HepG2 (cell line): ENCODE measurements around the gene TM4SF4. TPM values are rescaled to one million over a fixed set of nuclear protein-coding genes. Genes with fewer than 3 reads are reported as not detected.
A peak's percentile ranks its signal among the peaks of the same experiment; 100 is the strongest.

Experiments
- ATAC-seq: fragments of 200-7000 bp; cut with Tn5 transposase; 3 replicates; pipeline ENCODE4 v1.9.1; 2020; ENCODE audit warnings: mild to moderate bottlenecking, moderate library complexity
- BruUV-seq: library from RNA; stranded (reverse); fragments of 400-500 nt; replicated peaks from 2 replicates; lab custom pipeline; 2021; lab: Mats Ljungman, UMichigan
- CTCF ChIA-PET: fragments of 300-600 bp; formaldehyde crosslinking; extraction: SDS; loops from one replicate; lab custom pipeline; 2021; ENCODE audit warnings: low total read pairs, inconsistent platforms, low intra/inter-chr PET ratio; lab: Yijun Ruan, JAX
- POLR2A ChIA-PET: fragments of 350-600 bp; sonication (Branson Sonifier 250); formaldehyde crosslinking; loops from one replicate; lab custom pipeline; 2020; ENCODE audit warnings: antibody characterized with exemption, inconsistent platforms; lab: Yijun Ruan, JAX
- DNase-seq: peaks from one replicate; pipeline ENCODE4 v3.0.0-alpha.2; 2015; ENCODE audit warnings: low spot score
- FAIRE-seq: peaks from 3 replicates; lab custom pipeline; 2011; peaks lifted over from hg19 to GRCh38; lab: Jason Lieb, UNC
- H2AFZ ChIP-seq: one replicate; pipeline ENCODE4 v1.6.1; 2011; ENCODE audit warnings: low read length, inconsistent platforms
- H3K27ac ChIP-seq: fragments of 300-600 bp; 3 replicates; pipeline ENCODE4 v1.8.0; 2011; ENCODE audit warnings: mixed run types, mild to moderate bottlenecking, mixed read lengths, low read length, inconsistent platforms; ENCODE audit not compliant: insufficient read depth; ENCODE audit errors: extremely low read length
- H3K27me3 ChIP-seq, 2 experiments: fragments of 200-600 bp in 1 of 2; 2 replicates in 1 of 2; 3 replicates in 1 of 2; pipeline versions ENCODE4 v1.6.0 to v1.8.0; 2011; ENCODE audit warnings: low read length in 2 of 2, mild to moderate bottlenecking in 2 of 2, moderate library complexity in 2 of 2, inconsistent platforms in 1 of 2; ENCODE audit not compliant: insufficient read depth in 2 of 2, control insufficient read depth in 1 of 2
- H3K36me3 ChIP-seq, 2 experiments: fragments of 200-600 bp in 1 of 2; replicated peaks in 1 of 2; 2 replicates in 1 of 2; 3 replicates in 1 of 2; pipeline versions ENCODE4 v1.5.1 to v1.8.0; 2011; ENCODE audit warnings: low read length in 2 of 2, inconsistent platforms in 1 of 2; ENCODE audit not compliant: insufficient read depth in 2 of 2, control insufficient read depth in 1 of 2
- H3K4me1 ChIP-seq: 2 replicates; pipeline ENCODE4 v1.5.1; 2012; ENCODE audit warnings: low read length, inconsistent platforms; ENCODE audit not compliant: insufficient read depth
- H3K4me2 ChIP-seq: 2 replicates; pipeline ENCODE4 v1.6.0; 2011; ENCODE audit warnings: low read depth, low read length, inconsistent platforms
- H3K4me3 ChIP-seq, 3 experiments: fragments of 200-600 bp in 1 of 3; sonication (generic), shearing (Covaris generic) in 1 of 3; replicated peaks in 1 of 3; 2 replicates each; pipeline ENCODE4 v1.5.1; 2011 to 2016; ENCODE audit warnings: low read length in 3 of 3, inconsistent platforms in 2 of 3, low read depth in 2 of 3, mild to moderate bottlenecking in 2 of 3, control low read depth in 1 of 3, mixed read lengths in 1 of 3; ENCODE audit not compliant: insufficient read depth in 1 of 3
- H3K79me2 ChIP-seq: one replicate; pipeline ENCODE4 v1.6.1; 2011; ENCODE audit warnings: low read length, inconsistent platforms; ENCODE audit not compliant: insufficient read depth
- H3K9ac ChIP-seq: 2 replicates; pipeline ENCODE4 v1.6.0; 2011; ENCODE audit warnings: mild to moderate bottlenecking, low read depth, low read length, inconsistent platforms; ENCODE audit not compliant: insufficient read depth
- H3K9me3 ChIP-seq: 2 replicates; pipeline ENCODE4 v1.5.1; 2012; ENCODE audit warnings: mild to moderate bottlenecking, low read length
- H4K20me1 ChIP-seq: 2 replicates; pipeline ENCODE4 v1.6.0; 2011; ENCODE audit warnings: inconsistent platforms, mild to moderate bottlenecking, low read length, moderate library complexity; ENCODE audit not compliant: insufficient read depth
- CEBPB ChIP-seq: IDR thresholded peaks from 2 replicates; pipeline ENCODE4 v1.6.1; 2011; ENCODE audit warnings: low read depth, low read length, improper control_type of control experiment, borderline replicate concordance
- EP300 ChIP-seq, 3 experiments: sonication (generic) in 1 of 3; formaldehyde crosslinking in 1 of 3; IDR thresholded peaks; 2 replicates each; pipeline versions ENCODE4 v1.5.1 to v1.6.1; 2011 to 2020; ENCODE audit warnings: low read depth in 2 of 3, low read length in 2 of 3, borderline replicate concordance in 1 of 3, improper control_type of control experiment in 1 of 3, mild to moderate bottlenecking in 1 of 3, missing genetic modification reagents in 1 of 3, moderate library complexity in 1 of 3
- MAFK ChIP-seq, 2 experiments: IDR thresholded peaks in 1 of 2; conservative IDR thresholded peaks in 1 of 2; 2 replicates each; pipeline ENCODE4 v1.6.1; 2011; ENCODE audit warnings: improper control_type of control experiment in 2 of 2, low read length in 2 of 2
- NCOA1 ChIP-seq: sonication (generic); formaldehyde crosslinking; IDR thresholded peaks from 2 replicates; pipeline ENCODE4 v1.9.0; 2021; ENCODE audit warnings: missing genetic modification reagents
- RBM39 ChIP-seq: fragments of 200-400 bp; formaldehyde crosslinking; IDR thresholded peaks from one replicate; pipeline ENCODE4 v1.6.1; 2018; ENCODE audit warnings: antibody characterized with exemption, mild to moderate bottlenecking, low read depth, low read length; ENCODE audit not compliant: poor library complexity, severe bottlenecking
- SUZ12 ChIP-seq: fragments of 150-350 bp; IDR thresholded peaks from 2 replicates; pipeline ENCODE4 v1.6.1; 2014; ENCODE audit warnings: low read depth, low read length
- ZNF256 ChIP-seq: sonication (generic); formaldehyde crosslinking; conservative IDR thresholded peaks from 2 replicates; pipeline ENCODE4 v1.4.0; 2020; ENCODE audit warnings: missing genetic modification reagents
- ZNF274 ChIP-seq: sonication (generic); formaldehyde crosslinking; IDR thresholded peaks from 2 replicates; pipeline ENCODE4 v1.5.1; 2020; ENCODE audit warnings: mild to moderate bottlenecking, missing genetic modification reagents
- ZNF34 ChIP-seq: sonication (generic); formaldehyde crosslinking; IDR thresholded peaks from 2 replicates; pipeline ENCODE4 v1.4.0; 2020; ENCODE audit warnings: mild to moderate bottlenecking, missing genetic modification reagents, borderline replicate concordance
- ZNF567 ChIP-seq: sonication (generic); formaldehyde crosslinking; IDR thresholded peaks from 2 replicates; pipeline ENCODE4 v1.8.1; 2023; ENCODE audit warnings: mild to moderate bottlenecking, missing genetic modification reagents, borderline replicate concordance
- ZNF703 ChIP-seq: sonication (generic); formaldehyde crosslinking; IDR thresholded peaks from 2 replicates; pipeline ENCODE4 v1.5.1; 2020; ENCODE audit warnings: missing genetic modification reagents, mild to moderate bottlenecking, moderate library complexity, borderline replicate concordance
- ZNF776 ChIP-seq: sonication (generic); formaldehyde crosslinking; IDR thresholded peaks from 2 replicates; pipeline ENCODE4 v1.4.0; 2020; ENCODE audit warnings: mild to moderate bottlenecking, missing genetic modification reagents
- ZNF781 ChIP-seq: sonication (generic); formaldehyde crosslinking; IDR thresholded peaks from 2 replicates; pipeline ENCODE4 v1.5.1; 2020; ENCODE audit warnings: borderline replicate concordance, mild to moderate bottlenecking, missing genetic modification reagents; ENCODE audit errors: not compliant biosample characterization
- WGBS: methylation state at CpG from one replicate; pipeline ENCODE4 v1.1.6; 2017; ENCODE audit warnings: low lambda C conversion rate; 5-methylcytosine and 5-hydroxymethylcytosine counted together
- in situ Hi-C: cut with HindIII; loops from 2 replicates; pipeline ENCODE4 v1.10.0; 2017; ENCODE audit warnings: low pct_unique_long_range_greater_than_20kb; ENCODE audit not compliant: extremely low pct_ligation_motif_present
- intact Hi-C: fragments of 100-400 bp; cut with micrococcal nuclease; formaldehyde crosslinking; loops from one replicate; pipeline ENCODE4 v1.10.0; 2022; ENCODE audit not compliant: unreplicated experiment
- polyA plus RNA-seq, 8 experiments: library from polyadenylated mRNA; depleted of rRNA in 3 of 8; stranded (reverse) in 7 of 8; unstranded in 1 of 8; fragments of >200 nt; fragmentation: Illumina TruSeq in 4 of 8; extraction: Trizol in 4 of 8; gene quantifications; 2 replicates each; pipeline versions ENCODE4 v1.2.1 to v1.2.3, GENCODE V29; 2011 to 2016; ENCODE audit warnings: low read depth in 4 of 8, missing spikeins in 1 of 8, mixed read lengths in 1 of 8; ENCODE audit not compliant: insufficient read depth in 1 of 8
- total RNA-seq, 5 experiments: library from RNA; depleted of rRNA; stranded (reverse); fragments of >200 nt; fragmentation: Illumina TruSeq; extraction: Trizol; gene quantifications; 2 replicates each; pipeline ENCODE4 v1.2.3, GENCODE V29; 2016; ENCODE audit warnings: low read depth in 1 of 5
- TF ChIP-seq, protein P1 (sequence below): IDR thresholded peaks from 2 replicates; pipeline ENCODE4 v1.4.0; 2020; ENCODE audit warnings: mild to moderate bottlenecking, missing genetic modification reagents
- TF ChIP-seq, protein P2 (sequence below), 2 experiments: fragments of 450-650 bp in 1 of 2; sonication (generic) in 1 of 2; formaldehyde crosslinking; IDR thresholded peaks; 2 replicates each; pipeline versions ENCODE4 v1.5.0 to v1.8.0; 2020 to 2022; ENCODE audit warnings: mild to moderate bottlenecking in 1 of 2, missing genetic modification reagents in 1 of 2

TM4SF4 gene
- total and polyA plus RNA-seq, 2 of the 13 experiments (the other 11 are each of a cell fraction or from before 2014, with no cell fraction given) = 0.63 to 0.95 TPM

DNA sequence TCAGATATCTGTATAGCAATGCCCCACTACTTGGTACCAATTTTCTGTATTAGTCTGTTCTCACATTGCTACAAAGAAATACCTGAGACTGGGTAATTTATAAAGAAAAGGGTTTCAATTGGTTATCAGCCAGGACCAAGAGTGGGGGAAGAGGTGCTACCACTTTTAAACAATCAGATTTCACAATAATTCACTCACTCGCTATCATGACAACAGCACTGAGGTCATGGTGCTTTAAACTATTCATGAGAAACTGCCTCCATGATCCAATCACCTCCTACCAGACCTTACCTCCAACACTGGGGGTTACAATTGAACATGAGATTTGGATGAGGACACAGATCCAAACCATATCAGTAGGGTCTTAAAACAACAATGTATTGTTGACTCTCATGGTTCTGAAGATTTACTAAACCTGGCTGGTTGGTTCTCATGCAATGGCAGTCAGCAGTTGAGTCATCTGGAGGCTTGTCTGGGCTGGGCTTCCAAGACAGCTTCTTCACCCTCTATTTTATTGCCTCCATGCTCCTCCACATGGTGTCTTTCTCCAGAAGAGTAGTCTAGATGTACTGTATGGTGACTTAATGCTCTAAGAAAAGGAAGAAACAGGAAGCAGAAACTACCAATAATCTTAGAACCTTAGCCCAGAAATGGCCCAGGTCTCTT is 21.2 kb upstream of the TM4SF4 start:
- POLR2A ChIA-PET = no interaction called here
- H3K9me3 ChIP-seq = peaks cover 21% of the 10 kb centered on the region
- no peak for ATAC-seq
- no peak for TF ChIP-seq ZNF256
- no peak for TF ChIP-seq ZNF703 (CRISPR knock-in tag)
- TF ChIP-seq NCOA1 (CRISPR knock-in tag) = no peak
- TF ChIP-seq, protein P1, sequence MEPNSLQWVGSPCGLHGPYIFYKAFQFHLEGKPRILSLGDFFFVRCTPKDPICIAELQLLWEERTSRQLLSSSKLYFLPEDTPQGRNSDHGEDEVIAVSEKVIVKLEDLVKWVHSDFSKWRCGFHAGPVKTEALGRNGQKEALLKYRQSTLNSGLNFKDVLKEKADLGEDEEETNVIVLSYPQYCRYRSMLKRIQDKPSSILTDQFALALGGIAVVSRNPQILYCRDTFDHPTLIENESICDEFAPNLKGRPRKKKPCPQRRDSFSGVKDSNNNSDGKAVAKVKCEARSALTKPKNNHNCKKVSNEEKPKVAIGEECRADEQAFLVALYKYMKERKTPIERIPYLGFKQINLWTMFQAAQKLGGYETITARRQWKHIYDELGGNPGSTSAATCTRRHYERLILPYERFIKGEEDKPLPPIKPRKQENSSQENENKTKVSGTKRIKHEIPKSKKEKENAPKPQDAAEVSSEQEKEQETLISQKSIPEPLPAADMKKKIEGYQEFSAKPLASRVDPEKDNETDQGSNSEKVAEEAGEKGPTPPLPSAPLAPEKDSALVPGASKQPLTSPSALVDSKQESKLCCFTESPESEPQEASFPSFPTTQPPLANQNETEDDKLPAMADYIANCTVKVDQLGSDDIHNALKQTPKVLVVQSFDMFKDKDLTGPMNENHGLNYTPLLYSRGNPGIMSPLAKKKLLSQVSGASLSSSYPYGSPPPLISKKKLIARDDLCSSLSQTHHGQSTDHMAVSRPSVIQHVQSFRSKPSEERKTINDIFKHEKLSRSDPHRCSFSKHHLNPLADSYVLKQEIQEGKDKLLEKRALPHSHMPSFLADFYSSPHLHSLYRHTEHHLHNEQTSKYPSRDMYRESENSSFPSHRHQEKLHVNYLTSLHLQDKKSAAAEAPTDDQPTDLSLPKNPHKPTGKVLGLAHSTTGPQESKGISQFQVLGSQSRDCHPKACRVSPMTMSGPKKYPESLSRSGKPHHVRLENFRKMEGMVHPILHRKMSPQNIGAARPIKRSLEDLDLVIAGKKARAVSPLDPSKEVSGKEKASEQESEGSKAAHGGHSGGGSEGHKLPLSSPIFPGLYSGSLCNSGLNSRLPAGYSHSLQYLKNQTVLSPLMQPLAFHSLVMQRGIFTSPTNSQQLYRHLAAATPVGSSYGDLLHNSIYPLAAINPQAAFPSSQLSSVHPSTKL (CRISPR knock-in tag) = no peak
- TF ChIP-seq MAFK (conservative IDR thresholded peaks at IDR 0.05 in 1 of 2, IDR thresholded peaks at IDR 0.05 in 1 of 2; ENCODE audit: low read length in 2 of 2) = no peak
- no peak for TF ChIP-seq SUZ12
- no peak for TF ChIP-seq ZNF274 (CRISPR knock-in tag)
- no peak for TF ChIP-seq ZNF781
- TF ChIP-seq, protein P2, sequence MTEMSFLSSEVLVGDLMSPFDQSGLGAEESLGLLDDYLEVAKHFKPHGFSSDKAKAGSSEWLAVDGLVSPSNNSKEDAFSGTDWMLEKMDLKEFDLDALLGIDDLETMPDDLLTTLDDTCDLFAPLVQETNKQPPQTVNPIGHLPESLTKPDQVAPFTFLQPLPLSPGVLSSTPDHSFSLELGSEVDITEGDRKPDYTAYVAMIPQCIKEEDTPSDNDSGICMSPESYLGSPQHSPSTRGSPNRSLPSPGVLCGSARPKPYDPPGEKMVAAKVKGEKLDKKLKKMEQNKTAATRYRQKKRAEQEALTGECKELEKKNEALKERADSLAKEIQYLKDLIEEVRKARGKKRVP (CRISPR knock-in tag; IDR thresholded peaks at IDR 0.05) = peak in 1 of 2 experiments; percentile 24; a peak in 1 of 4 replicates
- TF ChIP-seq RBM39 = no peak
- no peak for TF ChIP-seq ZNF34 (CRISPR knock-in tag)
- 0 out of 2 replicates have a peak, but pooled peaks have one; percentile 9 for TF ChIP-seq CEBPB
- TF ChIP-seq ZNF776 (CRISPR knock-in tag) = no peak
- TF ChIP-seq EP300 (IDR thresholded peaks at IDR 0.05; ENCODE audit: low read depth in 2 of 2, low read length in 2 of 2) = no peak
- TF ChIP-seq EP300 (CRISPR knock-in tag; IDR thresholded peaks at IDR 0.05; ENCODE audit: borderline replicate concordance) = no peak
- no peak for TF ChIP-seq ZNF567
- TF ChIP-seq, all 625 proteins: peak for 2
- Histone ChIP-seq H3K27ac (no peak overlapping the region), H3K4me1 (peaks cover 25% of the 10 kb centered on the region), H3K79me2 (no peaks in the 10 kb centered on the region), H3K36me3 (no peaks in the 10 kb centered on the region), H4K20me1 (no peaks in the 10 kb centered on the region), H3K9ac (no peak overlapping the region), H3K4me2 (no peak overlapping the region), H3K4me3 (no peak overlapping the region), H2AFZ (peak overlapping the region; percentile 36), H3K27me3 (no peaks in the 10 kb centered on the region)
- intact Hi-C loops (no loop called here), in situ Hi-C loops (no loop called here)
- DNase-seq (no peak), FAIRE-seq (no peak)
- WGBS = 18% methylated on average over 1 of the region's 1 CpG
- CTCF ChIA-PET = no interaction called here
- BruUV-seq = no TSS peak
